Measurements from ENCODE around the gene FHOD1.

DNA sequence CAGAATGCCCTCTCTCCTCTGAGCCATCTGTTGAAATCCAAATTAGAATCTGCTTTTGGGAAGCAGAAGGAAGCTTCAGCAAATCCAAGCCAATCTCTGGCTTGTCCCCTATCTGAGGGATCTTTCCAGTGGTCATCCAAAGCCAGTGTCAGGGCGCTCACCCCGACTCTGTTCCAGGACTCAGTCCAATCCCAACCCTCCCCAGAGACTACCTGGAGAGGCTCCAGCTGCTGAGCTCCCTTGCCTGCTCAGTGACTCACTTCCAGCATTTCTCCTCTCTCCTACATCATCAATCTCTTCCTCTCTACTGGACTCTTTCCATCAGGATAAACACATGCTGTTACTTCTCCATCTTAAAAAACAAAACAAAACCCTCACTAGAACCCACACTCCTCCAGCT, 65.9 kb downstream of the FHOD1 start:
- TF ChIP-seq CTCF (IDR thresholded peaks at IDR 0.05) (no peak), POLR2A (IDR thresholded peaks at IDR 0.05) (no peak), EP300 (IDR thresholded peaks at IDR 0.05) (no peak)
